ENCODE measurements around the gene MAPK8.
A peak's percentile ranks its signal among the peaks of the same experiment; 100 is the strongest.

Gene MAPK8

GRCh38 chr10:48468866-48469511 is 162.5 kb downstream of the MAPK8 start:
- TF ChIP-seq EZH2 (IDR thresholded peaks at IDR 0.05; ENCODE audit: borderline replicate concordance, low read depth, low read length, severe bottlenecking) = no peak
- no peaks in the 10 kb centered on the region for H3K36me3 ChIP-seq (ENCODE audit: insufficient read depth, low read length)
- H3K4me1 ChIP-seq (ENCODE audit: insufficient read depth, low read length) = no peaks in the 10 kb centered on the region
- ATAC-seq (ENCODE audit: insufficient read depth, low read depth) = no peak
- H3K79me2 ChIP-seq (ENCODE audit: insufficient read depth, low read length) = no peaks in the 10 kb centered on the region
- DNase-seq = no peak
- H3K27ac ChIP-seq (ENCODE audit: low read length) = no peak overlapping the region
- no peak overlapping the region for H2AFZ ChIP-seq (ENCODE audit: low read depth, low read length)
- H4K20me1 ChIP-seq (ENCODE audit: insufficient read depth, low read length) = no peaks in the 10 kb centered on the region
- no peaks in the 10 kb centered on the region for H3K9me3 ChIP-seq (ENCODE audit: insufficient read depth, low read length, severe bottlenecking)
- peaks cover 3% of the 10 kb centered on the region for H3K27me3 ChIP-seq (ENCODE audit: insufficient read depth, low read length, poor library complexity)
- H3K4me2 ChIP-seq (ENCODE audit: insufficient read depth, low read length) = no peak overlapping the region
- H3K9ac ChIP-seq (ENCODE audit: low read depth, low read length) = no peak overlapping the region
- H3K4me3 ChIP-seq (ENCODE audit: low read depth in 1 of 2, low read length in 2 of 2) = no peak overlapping the region

DNA sequence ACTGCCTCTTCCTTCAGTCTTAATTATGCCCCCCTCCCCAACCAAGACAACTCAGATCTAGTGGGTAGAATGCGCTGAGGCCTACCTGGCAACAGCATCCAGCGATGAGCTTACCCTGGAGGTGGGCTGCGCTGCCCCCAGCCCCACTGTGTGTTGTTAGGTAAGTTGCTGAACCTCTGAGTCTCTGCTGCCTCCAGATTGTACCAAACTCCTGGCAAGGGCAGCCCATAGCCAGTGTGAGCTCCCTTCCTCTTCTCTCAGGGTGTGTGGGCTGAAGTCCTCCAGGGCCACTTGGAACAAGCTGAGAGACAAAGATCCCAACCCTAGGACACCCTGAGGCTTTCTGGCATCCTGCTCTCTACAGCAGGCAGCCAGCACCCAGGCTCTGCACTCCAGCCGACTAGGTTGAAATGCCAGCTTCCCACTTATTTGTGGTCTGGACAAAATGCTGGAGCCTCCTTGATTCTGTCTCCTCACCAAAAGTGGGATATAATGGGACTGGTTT is 163.1 kb downstream of the MAPK8 start:
- Histone ChIP-seq H3K9me3 (ENCODE audit: insufficient read depth, low read length, severe bottlenecking) (no peaks in the 10 kb centered on the region), H3K4me1 (ENCODE audit: insufficient read depth, low read length) (no peaks in the 10 kb centered on the region), H3K27ac (ENCODE audit: low read length) (no peak overlapping the region), H2AFZ (ENCODE audit: low read depth, low read length) (no peak overlapping the region), H3K79me2 (ENCODE audit: insufficient read depth, low read length) (no peaks in the 10 kb centered on the region), H3K4me2 (ENCODE audit: insufficient read depth, low read length) (no peak overlapping the region), H3K9ac (ENCODE audit: low read depth, low read length) (no peak overlapping the region), H3K36me3 (ENCODE audit: insufficient read depth, low read length) (no peaks in the 10 kb centered on the region), H3K27me3 (ENCODE audit: insufficient read depth, low read length, poor library complexity) (peaks cover 3% of the 10 kb centered on the region), H4K20me1 (ENCODE audit: insufficient read depth, low read length) (no peaks in the 10 kb centered on the region), H3K4me3 (ENCODE audit: low read depth in 1 of 2, low read length in 2 of 2) (no peak overlapping the region)
- TF ChIP-seq, protein P1, sequence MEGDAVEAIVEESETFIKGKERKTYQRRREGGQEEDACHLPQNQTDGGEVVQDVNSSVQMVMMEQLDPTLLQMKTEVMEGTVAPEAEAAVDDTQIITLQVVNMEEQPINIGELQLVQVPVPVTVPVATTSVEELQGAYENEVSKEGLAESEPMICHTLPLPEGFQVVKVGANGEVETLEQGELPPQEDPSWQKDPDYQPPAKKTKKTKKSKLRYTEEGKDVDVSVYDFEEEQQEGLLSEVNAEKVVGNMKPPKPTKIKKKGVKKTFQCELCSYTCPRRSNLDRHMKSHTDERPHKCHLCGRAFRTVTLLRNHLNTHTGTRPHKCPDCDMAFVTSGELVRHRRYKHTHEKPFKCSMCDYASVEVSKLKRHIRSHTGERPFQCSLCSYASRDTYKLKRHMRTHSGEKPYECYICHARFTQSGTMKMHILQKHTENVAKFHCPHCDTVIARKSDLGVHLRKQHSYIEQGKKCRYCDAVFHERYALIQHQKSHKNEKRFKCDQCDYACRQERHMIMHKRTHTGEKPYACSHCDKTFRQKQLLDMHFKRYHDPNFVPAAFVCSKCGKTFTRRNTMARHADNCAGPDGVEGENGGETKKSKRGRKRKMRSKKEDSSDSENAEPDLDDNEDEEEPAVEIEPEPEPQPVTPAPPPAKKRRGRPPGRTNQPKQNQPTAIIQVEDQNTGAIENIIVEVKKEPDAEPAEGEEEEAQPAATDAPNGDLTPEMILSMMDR (IDR thresholded peaks at IDR 0.05; ENCODE audit: borderline replicate concordance, extremely low read depth, low read length, poor library complexity, severe bottlenecking) = no peak
- TF ChIP-seq EZH2 (IDR thresholded peaks at IDR 0.05; ENCODE audit: borderline replicate concordance, low read depth, low read length, severe bottlenecking) = no peak
- no peak for DNase-seq
- 0 out of 3 replicates have a peak, but pooled peaks have one; percentile 11 for ATAC-seq (ENCODE audit: insufficient read depth, low read depth)

DNA sequence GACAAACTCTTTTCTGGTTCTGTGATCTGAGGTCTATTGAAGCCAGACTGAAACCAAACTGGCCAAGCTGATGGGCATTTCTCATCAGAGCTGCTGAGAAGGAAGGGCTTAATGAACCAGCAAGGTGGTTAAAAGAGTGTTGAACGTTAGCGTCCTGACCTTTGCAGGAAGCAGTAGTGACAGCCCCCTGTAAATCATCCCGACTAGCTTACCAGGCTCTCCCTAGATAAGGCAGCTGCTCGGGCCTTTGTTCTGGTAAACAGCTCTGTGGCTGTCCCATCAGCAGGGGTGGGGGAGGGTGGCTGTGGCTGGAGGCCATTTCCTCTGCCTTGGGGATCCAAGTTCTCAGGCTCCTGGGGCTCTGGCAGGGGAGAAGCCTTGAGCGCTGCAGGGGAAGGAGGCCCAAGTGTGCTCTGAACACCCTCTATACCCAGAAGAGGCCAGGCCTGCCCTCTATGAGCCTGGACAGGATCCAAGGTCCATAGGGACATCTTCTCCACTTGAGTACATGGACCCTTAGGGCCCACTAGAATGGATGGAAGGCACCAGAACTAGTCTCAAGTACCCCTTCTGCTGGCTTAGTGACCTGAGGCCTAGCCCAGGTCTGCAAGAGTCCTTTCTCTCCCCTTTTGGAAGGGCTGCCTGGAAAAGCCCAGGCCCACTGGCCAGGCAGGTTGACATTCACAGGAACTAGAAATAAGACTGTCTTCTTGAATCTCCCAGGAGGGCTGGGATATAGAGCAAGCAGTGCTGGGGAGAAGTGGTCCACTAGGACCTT is 163.8 kb downstream of the MAPK8 start:
- H3K9me3 ChIP-seq (ENCODE audit: insufficient read depth, low read length, severe bottlenecking) = no peaks in the 10 kb centered on the region
- no peak overlapping the region for H3K27ac ChIP-seq (ENCODE audit: low read length)
- H3K36me3 ChIP-seq (ENCODE audit: insufficient read depth, low read length) = no peaks in the 10 kb centered on the region
- no peak overlapping the region for H2AFZ ChIP-seq (ENCODE audit: low read depth, low read length)
- no peak overlapping the region for H3K4me3 ChIP-seq (ENCODE audit: low read depth in 1 of 2, low read length in 2 of 2)
- peaks cover 3% of the 10 kb centered on the region for H3K27me3 ChIP-seq (ENCODE audit: insufficient read depth, low read length, poor library complexity)
- no peaks in the 10 kb centered on the region for H3K79me2 ChIP-seq (ENCODE audit: insufficient read depth, low read length)
- no peak overlapping the region for H3K4me2 ChIP-seq (ENCODE audit: insufficient read depth, low read length)
- ATAC-seq (ENCODE audit: insufficient read depth, low read depth) (peak; percentile 78), DNase-seq (peak; percentile 58)
- H4K20me1 ChIP-seq (ENCODE audit: insufficient read depth, low read length) = no peaks in the 10 kb centered on the region
- H3K9ac ChIP-seq (ENCODE audit: low read depth, low read length) = no peak overlapping the region
- TF ChIP-seq, protein P1 (IDR thresholded peaks at IDR 0.05; ENCODE audit: borderline replicate concordance, extremely low read depth, low read length, poor library complexity, severe bottlenecking) = no peak
- TF ChIP-seq EZH2 (IDR thresholded peaks at IDR 0.05; ENCODE audit: borderline replicate concordance, low read depth, low read length, severe bottlenecking) = no peak
- H3K4me1 ChIP-seq (ENCODE audit: insufficient read depth, low read length) = no peaks in the 10 kb centered on the region

All from DND-41 (cell line).